K562 (cell line): ENCODE measurements around the gene SAPCD1. TPM values are rescaled to one million over a fixed set of nuclear protein-coding genes. Genes with fewer than 3 reads are reported as not detected.

Experiments
- ATAC-seq: fragments of 200-7000 bp; cut with Tn5 transposase; 3 replicates; pipeline ENCODE4 v1.9.1; 2020; ENCODE audit warnings: moderate library complexity
- BruUV-seq: library from RNA; stranded (reverse); fragments of 400-500 nt; replicated peaks from 2 replicates; lab custom pipeline; 2021; lab: Mats Ljungman, UMichigan
- CTCF ChIA-PET: fragments of 300-600 bp; formaldehyde crosslinking; extraction: SDS; loops from one replicate; lab custom pipeline; 2021; ENCODE audit warnings: low intra/inter-chr PET ratio; lab: Yijun Ruan, JAX
- POLR2A ChIA-PET: fragments of 300-600, 350-650 bp; sonication (Branson Sonifier 250); formaldehyde crosslinking; extraction: SDS; loops from one replicate; lab custom pipeline; 2021; ENCODE audit warnings: antibody characterized with exemption, inconsistent platforms; lab: Yijun Ruan, JAX
- DNase-seq, 4 experiments: peaks; one replicate each; pipeline versions ENCODE4 v3.0.0 to v3.0.0-alpha.2; 2011 to 2018; ENCODE audit warnings: low spot score in 3 of 4, mixed read lengths in 3 of 4; ENCODE audit errors: extremely low read depth in 1 of 4
- FAIRE-seq: peaks from 2 replicates; lab custom pipeline; 2011; peaks lifted over from hg19 to GRCh38; lab: Jason Lieb, UNC
- H2AFZ ChIP-seq: 2 replicates; pipeline ENCODE4 v1.6.0; 2011; ENCODE audit warnings: low read depth, low read length, control low read depth, inconsistent platforms
- H3K27ac ChIP-seq: fragments of 200-600 bp; 3 replicates; pipeline ENCODE4 v1.8.0; 2011; ENCODE audit warnings: low read depth, mild to moderate bottlenecking, control low read depth, inconsistent platforms, low read length, moderate library complexity, mixed read lengths; ENCODE audit errors: extremely low read depth
- H3K27me3 ChIP-seq, 2 experiments: fragments of 300-600 bp in 1 of 2; 2 replicates in 1 of 2; 3 replicates in 1 of 2; pipeline versions ENCODE4 v1.6.0 to v1.8.0; 2011; ENCODE audit warnings: inconsistent platforms in 2 of 2, low read length in 2 of 2, mild to moderate bottlenecking in 1 of 2, mixed read lengths in 1 of 2, moderate library complexity in 1 of 2; ENCODE audit not compliant: control insufficient read depth in 2 of 2, insufficient read depth in 2 of 2
- H3K36me3 ChIP-seq: fragments of 300-600 bp; 3 replicates; pipeline ENCODE4 v1.8.0; 2011; ENCODE audit warnings: mild to moderate bottlenecking, low read length, inconsistent platforms; ENCODE audit not compliant: control insufficient read depth, insufficient read depth
- H3K4me1 ChIP-seq, 2 experiments: fragments of 200-600 bp in 1 of 2; replicated peaks in 1 of 2; 2 replicates in 1 of 2; 3 replicates in 1 of 2; pipeline versions ENCODE4 v1.5.1 to v1.8.0; 2011; ENCODE audit warnings: inconsistent platforms in 2 of 2, low read length in 2 of 2, mild to moderate bottlenecking in 1 of 2, mixed read lengths in 1 of 2, moderate library complexity in 1 of 2; ENCODE audit not compliant: control insufficient read depth in 2 of 2, insufficient read depth in 2 of 2
- H3K4me2 ChIP-seq: 2 replicates; pipeline ENCODE4 v1.6.1; 2011; ENCODE audit warnings: low read length, control low read depth, inconsistent platforms, mixed read lengths; ENCODE audit not compliant: insufficient read depth
- H3K4me3 ChIP-seq: fragments of 200-600 bp; sonication (generic), shearing (Covaris generic); 2 replicates; pipeline ENCODE4 v1.5.1; 2016; ENCODE audit warnings: control low read depth, inconsistent platforms
- H3K79me2 ChIP-seq: fragments of 200-600 bp; 3 replicates; pipeline ENCODE4 v1.8.0; 2011; ENCODE audit warnings: low read length, inconsistent platforms; ENCODE audit not compliant: control insufficient read depth, insufficient read depth
- H3K9ac ChIP-seq, 2 experiments: 2 replicates each; pipeline versions ENCODE4 v1.6.0 to v1.6.1; 2011; ENCODE audit warnings: low read depth in 2 of 2, low read length in 2 of 2, control low read depth in 1 of 2, inconsistent platforms in 1 of 2, mild to moderate bottlenecking in 1 of 2, mixed read lengths in 1 of 2; ENCODE audit not compliant: insufficient read depth in 1 of 2
- H3K9me1 ChIP-seq: one replicate; pipeline ENCODE4 v1.6.0; 2011; ENCODE audit warnings: inconsistent platforms, mild to moderate bottlenecking, low read length, moderate library complexity; ENCODE audit not compliant: control insufficient read depth, insufficient read depth
- H3K9me3 ChIP-seq: replicated peaks from 2 replicates; pipeline ENCODE4 v1.5.1; 2011; ENCODE audit warnings: low read depth, low read length, inconsistent platforms; ENCODE audit not compliant: control insufficient read depth, insufficient read depth
- H4K20me1 ChIP-seq: replicated peaks from 2 replicates; pipeline ENCODE4 v1.6.1; 2011; ENCODE audit warnings: low read length, inconsistent platforms, mixed read lengths; ENCODE audit not compliant: control insufficient read depth, insufficient read depth
- ARID2 ChIP-seq: fragments of 450-650 bp; IDR thresholded peaks from 2 replicates; pipeline ENCODE4 v1.6.1; 2017; ENCODE audit warnings: antibody characterized with exemption, mild to moderate bottlenecking
- CC2D1A ChIP-seq: fragments of 450-650 bp; IDR thresholded peaks from 2 replicates; pipeline ENCODE4 v1.6.1; 2017; ENCODE audit warnings: mild to moderate bottlenecking
- CTCF ChIP-seq, 3 experiments: IDR thresholded peaks in 2 of 3; conservative IDR thresholded peaks in 1 of 3; 2 replicates each; pipeline ENCODE4 v1.5.1; 2011 to 2012; ENCODE audit warnings: low read length in 3 of 3, mild to moderate bottlenecking in 3 of 3, control low read depth in 2 of 3, improper control_type of control experiment in 1 of 3, inconsistent platforms in 1 of 3, low read depth in 1 of 3, mixed read lengths in 1 of 3, moderate library complexity in 1 of 3; ENCODE audit not compliant: insufficient read depth in 2 of 3
- FOXA3 ChIP-seq, 2 experiments: fragments of 450-650 bp in 1 of 2; sonication (generic) in 1 of 2; formaldehyde crosslinking; IDR thresholded peaks in 1 of 2; conservative IDR thresholded peaks in 1 of 2; 2 replicates each; pipeline versions ENCODE4 v1.4.0 to v1.8.0; 2020 to 2022; ENCODE audit warnings: mild to moderate bottlenecking in 2 of 2, missing genetic modification reagents in 1 of 2
- KLF16 ChIP-seq: IDR thresholded peaks from 2 replicates; pipeline ENCODE4 v1.6.1; 2016; ENCODE audit warnings: antibody characterized with exemption
- MBD2 ChIP-seq: sonication (generic); IDR thresholded peaks from 2 replicates; pipeline ENCODE4 v1.6.1; 2016; ENCODE audit warnings: low read depth, borderline replicate concordance
- NFE2L1 ChIP-seq: fragments of 450-650 bp; IDR thresholded peaks from 2 replicates; pipeline ENCODE4 v1.6.1; 2016; ENCODE audit warnings: missing genetic modification characterization, low read depth, mild to moderate bottlenecking, missing compliant biosample characterization, moderate library complexity, borderline replicate concordance
- RCOR1 ChIP-seq, 2 experiments: IDR thresholded peaks; 2 replicates each; pipeline ENCODE4 v1.6.1; 2012; ENCODE audit warnings: low read depth in 2 of 2, low read length in 2 of 2, borderline replicate concordance in 1 of 2, improper control_type of control experiment in 1 of 2
- RERE ChIP-seq: sonication (generic); formaldehyde crosslinking; IDR thresholded peaks from 2 replicates; pipeline ENCODE4 v1.8.0; 2023; ENCODE audit warnings: missing genetic modification reagents, mild to moderate bottlenecking, borderline replicate concordance
- SMARCA4 ChIP-seq: fragments of 450-650 bp; IDR thresholded peaks from 2 replicates; pipeline ENCODE4 v1.6.1; 2016
- TAF7 ChIP-seq: fragments of 450-650 bp; IDR thresholded peaks from 2 replicates; pipeline ENCODE4 v1.6.1; 2016; ENCODE audit warnings: missing genetic modification characterization, missing compliant biosample characterization
- WGBS: fragments of 100-300 bp; shearing (Covaris generic); methylation state at CpG from one replicate; pipeline ENCODE4 v1.1.6; 2016; ENCODE audit warnings: low coverage, mixed read lengths; ENCODE audit not compliant: insufficient coverage; ENCODE audit errors: missing lambda C conversion rate; 5-methylcytosine and 5-hydroxymethylcytosine counted together
- in situ Hi-C: fragments of 300-500 bp; cut with MboI; formaldehyde crosslinking; loops from 4 replicates; pipeline ENCODE4 v1.15.0; 2018; ENCODE audit warnings: inconsistent platforms, mixed read lengths
- intact Hi-C: fragments of 100-400 bp; cut with micrococcal nuclease; formaldehyde crosslinking; loops from 2 replicates; pipeline ENCODE4 v1.14.2; 2022
- polyA plus RNA-seq, 8 experiments: library from polyadenylated mRNA; depleted of rRNA in 4 of 8; stranded (reverse) in 5 of 8; unstranded in 3 of 8; fragments of >200 nt; fragmentation: Nextera tagmentation in 2 of 8; fragmentation: Illumina TruSeq in 1 of 8; extraction: Ambion mirVana in 2 of 8; extraction: Trizol in 1 of 8; gene quantifications; 2 replicates each; pipeline versions ENCODE4 v1.2.1 to v1.2.3, GENCODE V29; 2011 to 2014; ENCODE audit warnings: inconsistent platforms in 1 of 8, missing spikeins in 1 of 8
- total RNA-seq, 7 experiments: library from RNA; depleted of rRNA in 6 of 7; stranded (reverse); fragments of >200 nt in 6 of 7; fragmentation: Illumina TruSeq in 2 of 7; extraction: Trizol in 2 of 7; gene quantifications; 2 replicates each; pipeline versions ENCODE4 v1.2.1 to v1.2.3, GENCODE V29; 2011 to 2021; ENCODE audit warnings: low replicate concordance in 1 of 7
- TF ChIP-seq, protein P1 (sequence below): fragments of 450-650 bp; formaldehyde crosslinking; IDR thresholded peaks from 2 replicates; pipeline ENCODE4 v1.4.0; 2022; ENCODE audit warnings: missing genetic modification characterization

SAPCD1 gene
- total and polyA plus RNA-seq, 9 of the 15 experiments (the other 6 are each of a cell fraction or from before 2014, with no cell fraction given): 2.6 to 30.2 (median 7.4) TPM

GRCh38 chr6:31717499-31718222, 44.8 kb upstream of the SAPCD1 start:
- no TSS peak for BruUV-seq
- WGBS: 31% methylated on average over 10 of the region's 10 CpGs
- H3K27ac ChIP-seq: no peak overlapping the region
- no peaks in the 10 kb centered on the region for H4K20me1 ChIP-seq
- H3K4me3 ChIP-seq: no peak overlapping the region
- no peaks in the 10 kb centered on the region for H3K9me3 ChIP-seq
- ChIA-PET POLR2A (interaction anchor here (0.9 to 12.4 kb wide), 5 partner anchors 8 to 108 kb away, joined by 3 to 223 read pairs (median 4); partner anchors contain the start of genes ABHD16A, DDAH2, HSPA1A and HSPA1L), CTCF (interaction anchor here (0.6 to 1.1 kb wide), 2 partner anchors 8 to 37 kb away, joined by 3 read pairs; partner anchors contain the start of gene LY6G5C)
- H3K36me3 ChIP-seq: no peaks in the 10 kb centered on the region
- H3K27me3 ChIP-seq: no peaks in the 10 kb centered on the region
- no peaks in the 10 kb centered on the region for H3K9me1 ChIP-seq
- ATAC-seq (peak; percentile 91), FAIRE-seq (peak; percentile 86), DNase-seq (peak; percentile 85 to 90 (median 86))
- peaks cover 19 to 20% of the 10 kb centered on the region in 2 experiments for H3K4me1 ChIP-seq
- peak overlapping the region; percentile 80 for H2AFZ ChIP-seq
- H3K4me2 ChIP-seq: peak overlapping the region; percentile 40
- no peaks in the 10 kb centered on the region for H3K79me2 ChIP-seq
- intact Hi-C loops (no loop called here), in situ Hi-C loops (no loop called here)
- peak overlapping the region in 1 of 2 experiments; percentile 76; a peak in 2 of 4 replicates for H3K9ac ChIP-seq
- TF ChIP-seq ARID2 (peak; percentile 70; the same call in 1 of the 2 replicates), SMARCA4 (peak; percentile 93), MBD2 (no peak), FOXA3 (CRISPR knock-in tag; conservative IDR thresholded peaks at IDR 0.05 in 1 of 2, IDR thresholded peaks at IDR 0.05 in 1 of 2) (no peak), CC2D1A (no peak), KLF16 (no peak), TAF7 (tag) (peak; percentile 9; the same call in 1 of the 2 replicates), RERE (CRISPR knock-in tag) (no peak), NFE2L1 (tag) (no peak), CTCF (IDR thresholded peaks at IDR 0.05 in 2 of 3, conservative IDR thresholded peaks at IDR 0.05 in 1 of 3; ENCODE audit: insufficient read depth in 2 of 3, low read depth in 1 of 3, low read length in 3 of 3) (peak; percentile 81 to 93 (median 90)), RCOR1 (IDR thresholded peaks at IDR 0.05; ENCODE audit: borderline replicate concordance in 1 of 2, low read depth in 2 of 2, low read length in 2 of 2) (0 out of 4 replicates have a peak, but pooled peaks of 1 of the 2 experiments have one; percentile 15)
- TF ChIP-seq, protein P1, sequence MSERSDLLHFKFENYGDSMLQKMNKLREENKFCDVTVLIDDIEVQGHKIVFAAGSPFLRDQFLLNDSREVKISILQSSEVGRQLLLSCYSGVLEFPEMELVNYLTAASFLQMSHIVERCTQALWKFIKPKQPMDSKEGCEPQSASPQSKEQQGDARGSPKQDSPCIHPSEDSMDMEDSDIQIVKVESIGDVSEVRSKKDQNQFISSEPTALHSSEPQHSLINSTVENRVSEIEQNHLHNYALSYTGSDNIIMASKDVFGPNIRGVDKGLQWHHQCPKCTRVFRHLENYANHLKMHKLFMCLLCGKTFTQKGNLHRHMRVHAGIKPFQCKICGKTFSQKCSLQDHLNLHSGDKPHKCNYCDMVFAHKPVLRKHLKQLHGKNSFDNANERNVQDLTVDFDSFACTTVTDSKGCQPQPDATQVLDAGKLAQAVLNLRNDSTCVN: no peak
